HG03097 (cell line): Measurements from ENCODE around the gene RTF1.

Experiments
- ATAC-seq: cut with Tn5 transposase; IDR thresholded peaks from one replicate; pipeline ENCODE4 v1.9.1; 2021; ENCODE audit not compliant: unreplicated experiment, low FRiP score

Gene RTF1

DNA sequence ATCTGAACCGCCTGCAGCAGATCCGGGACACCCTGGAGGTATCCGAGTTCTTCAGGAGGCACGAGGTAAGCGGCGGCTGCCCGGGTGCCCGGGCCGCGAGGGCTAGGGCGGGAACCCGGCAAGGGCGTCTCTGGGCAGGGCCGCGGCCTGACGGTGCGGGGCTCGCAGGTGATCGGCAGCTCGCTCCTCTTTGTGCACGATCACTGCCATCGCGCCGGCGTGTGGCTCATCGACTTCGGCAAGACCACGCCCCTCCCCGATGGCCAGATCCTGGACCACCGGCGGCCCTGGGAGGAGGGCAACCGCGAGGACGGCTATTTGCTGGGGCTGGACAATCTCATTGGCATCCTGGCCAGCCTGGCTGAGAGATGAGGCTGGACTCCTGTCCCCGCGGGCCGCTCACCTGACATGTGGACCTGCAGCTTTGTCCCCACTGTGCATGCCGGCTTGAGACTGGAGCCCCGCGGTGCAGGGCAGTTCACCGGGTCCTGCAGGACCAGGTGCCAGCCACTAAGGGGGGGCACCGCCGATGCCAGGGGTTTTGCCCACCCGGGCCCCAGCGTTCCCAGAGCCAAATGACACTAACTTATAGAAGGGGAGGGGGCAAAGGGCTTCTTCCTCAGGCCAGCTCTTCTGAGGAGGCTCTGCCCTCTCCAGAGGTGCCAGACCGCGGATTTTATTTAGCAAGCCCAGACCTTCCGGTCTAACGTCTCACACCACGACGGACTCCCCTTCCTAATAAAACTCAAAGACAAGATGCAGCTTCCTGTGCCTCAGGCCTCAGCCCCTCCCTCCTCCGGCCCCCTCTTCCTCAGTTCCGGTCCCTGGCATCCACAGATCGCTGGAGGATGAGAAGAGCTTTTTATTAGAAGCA lies 86.1 kb downstream of the RTF1 start:
- no peak for ATAC-seq

DNA sequence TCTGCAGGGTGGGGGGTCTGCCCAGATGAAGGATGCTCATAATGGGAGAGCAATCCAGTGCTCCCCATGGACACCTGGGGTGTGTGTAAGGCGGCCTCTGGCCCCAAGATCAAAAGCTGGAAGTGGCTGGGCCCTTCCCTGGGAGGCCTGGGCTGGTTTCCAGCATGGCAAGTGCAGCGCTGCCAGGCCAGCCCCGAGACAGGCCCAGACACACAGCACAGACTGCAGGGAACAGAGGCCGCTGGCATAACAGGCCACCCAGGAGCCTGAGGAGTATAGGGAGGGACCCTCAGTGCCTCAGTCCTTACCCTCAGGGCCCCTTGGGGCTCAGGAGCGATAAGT lies 86.7 kb downstream of the RTF1 start:
- ATAC-seq = no peak

DNA sequence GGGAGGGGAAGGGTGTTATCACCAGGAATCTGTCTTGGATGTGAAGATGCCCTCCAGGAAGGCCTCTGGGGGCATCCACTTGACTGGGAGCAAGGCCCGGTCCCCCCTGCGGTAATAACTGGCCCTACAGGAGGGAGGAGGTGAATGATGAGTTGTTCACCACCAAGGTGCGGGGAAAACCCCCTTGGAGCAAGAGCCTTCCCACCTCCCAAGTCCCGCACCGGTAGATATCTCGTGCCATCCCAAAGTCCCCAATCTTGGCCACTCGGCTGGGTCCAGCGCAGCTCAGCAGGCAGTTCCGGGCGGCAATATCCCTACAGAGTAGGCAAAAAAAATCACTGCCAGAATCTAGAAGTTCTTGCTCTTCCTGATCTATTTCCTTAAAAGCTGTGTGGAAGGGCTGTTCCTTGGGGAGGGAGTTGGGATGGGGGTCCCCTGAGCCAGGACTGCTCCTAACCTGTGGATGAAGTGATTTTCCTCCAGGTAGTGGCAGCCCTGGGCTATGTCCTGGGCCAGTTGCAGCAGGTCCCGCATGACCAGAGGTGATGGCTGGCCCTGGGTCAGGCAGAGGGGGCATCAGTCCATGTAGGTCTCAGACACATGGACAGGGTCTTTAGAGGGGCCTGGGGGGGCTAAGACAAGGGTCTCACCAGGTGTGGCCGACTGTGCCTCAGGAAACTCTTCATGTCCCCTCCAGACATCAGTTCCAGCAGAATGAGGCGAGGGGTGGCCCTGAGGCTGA lies 88.0 kb downstream of the RTF1 start:
- ATAC-seq = no peak

DNA sequence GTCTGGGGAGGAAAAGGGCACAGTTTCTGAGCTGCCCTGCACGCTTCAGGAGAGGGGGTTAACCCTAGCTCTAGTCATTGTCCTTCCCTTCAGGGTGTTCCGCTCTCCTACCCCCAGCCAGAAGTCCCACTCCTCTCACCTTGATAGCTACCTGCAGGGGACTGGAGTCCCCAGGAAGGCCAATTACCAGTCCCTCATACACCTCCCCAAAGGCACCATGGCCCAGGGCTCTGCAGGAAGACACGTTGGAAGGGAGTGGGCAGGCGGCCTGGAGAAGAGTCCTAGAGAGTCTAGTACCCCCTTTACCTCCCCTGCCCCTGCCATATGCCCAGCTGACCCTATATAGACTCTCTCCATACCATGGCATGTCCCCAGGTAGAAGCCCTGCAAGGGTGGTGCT lies 88.9 kb downstream of the RTF1 start:
- ATAC-seq = no peak

DNA sequence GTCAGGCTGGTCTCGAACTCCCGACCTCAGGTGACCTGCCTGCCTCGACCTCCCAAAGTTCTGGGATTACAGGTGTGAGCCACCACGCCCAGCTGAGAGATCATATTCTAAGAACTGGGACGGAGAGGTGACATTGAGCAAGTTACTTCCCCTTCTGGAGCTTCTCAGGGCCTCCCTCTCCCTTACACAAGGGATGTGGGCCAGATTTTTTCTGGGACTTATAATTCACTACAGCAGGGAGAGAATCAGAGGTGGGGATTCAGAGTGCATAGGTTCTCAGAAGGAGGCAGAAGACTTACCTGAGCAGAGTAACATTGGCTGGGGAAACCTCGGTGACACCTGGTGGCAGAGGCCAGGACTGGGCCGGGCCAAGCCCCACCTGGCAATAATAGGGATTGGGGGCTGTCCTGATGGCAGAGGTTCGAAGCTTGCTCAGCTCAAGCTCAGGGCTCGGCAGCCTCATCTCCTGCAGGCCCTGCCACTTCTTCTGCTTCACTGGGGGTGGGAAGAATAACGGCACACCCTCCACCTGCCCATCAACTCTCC lies 90.0 kb downstream of the RTF1 start:
- ATAC-seq = no peak

DNA sequence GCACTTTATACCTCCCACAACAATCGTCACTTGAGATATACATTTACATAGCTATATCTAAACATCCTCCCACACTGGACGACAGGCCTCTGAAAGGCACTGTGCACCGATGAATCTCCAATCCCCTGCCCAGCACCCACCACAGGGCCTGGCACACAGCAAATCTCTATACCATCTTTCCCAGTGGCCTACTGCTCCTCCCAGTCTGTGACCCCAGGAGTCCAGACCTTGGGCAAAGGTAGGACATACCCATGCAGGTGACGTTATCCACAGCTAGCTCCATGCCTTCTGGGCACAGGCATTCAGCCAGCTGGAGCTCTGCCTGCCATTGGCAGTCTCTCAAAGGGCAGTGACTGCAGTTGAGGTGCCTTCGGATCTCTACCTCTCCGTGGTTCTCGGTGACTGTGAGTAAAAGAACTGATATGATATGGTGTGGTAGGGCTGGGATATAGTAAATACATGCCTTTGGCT lies 91.0 kb downstream of the RTF1 start:
- ATAC-seq = no peak

DNA sequence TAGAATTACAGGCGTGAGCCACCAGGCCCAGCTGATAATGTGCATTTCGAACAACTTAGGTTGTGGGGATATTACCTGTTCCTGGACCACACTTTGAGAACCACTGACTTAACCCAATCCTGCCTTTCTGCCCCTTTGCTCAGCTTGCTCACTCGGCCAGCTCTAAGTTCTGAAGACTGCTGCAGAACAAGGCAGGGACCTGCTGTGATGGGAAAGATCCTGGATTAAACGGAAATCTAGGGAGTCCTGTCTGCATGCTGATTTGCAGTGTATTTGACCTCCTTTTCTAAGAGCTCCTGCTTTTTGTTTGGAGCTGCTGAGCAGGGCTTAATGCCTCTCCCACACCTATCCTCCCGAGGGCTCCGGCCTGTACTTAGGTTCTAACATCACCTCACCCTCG lies 93.8 kb downstream of the RTF1 start:
- no peak for ATAC-seq

DNA sequence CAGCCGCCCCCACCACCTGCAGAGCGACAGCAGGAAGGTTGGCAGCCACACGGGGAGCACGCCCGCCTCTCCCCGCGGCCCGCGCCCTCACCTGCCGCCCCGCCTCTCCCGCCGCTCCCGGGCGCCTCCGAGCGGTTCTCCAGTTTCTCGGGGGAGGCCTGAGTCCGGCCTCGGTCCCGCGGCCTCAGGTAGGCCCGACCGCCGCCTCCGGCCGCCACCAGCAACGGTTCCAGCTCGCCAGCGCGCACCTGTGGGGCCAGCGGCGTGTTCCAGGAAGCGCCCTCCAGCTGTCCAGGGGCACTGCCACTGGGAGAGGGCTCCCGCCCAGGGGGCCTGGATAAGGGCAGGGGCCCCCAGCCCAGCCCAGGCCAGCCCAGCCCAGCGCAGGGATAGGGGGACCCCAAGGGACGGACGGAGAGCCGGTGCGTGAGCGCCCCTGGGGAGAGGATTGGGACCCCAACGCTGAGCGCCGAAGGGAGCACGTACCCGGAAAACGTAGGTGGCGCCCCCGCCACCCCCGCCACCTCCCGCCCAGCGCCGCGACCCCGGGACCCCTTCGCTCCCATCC lies 94.5 kb downstream of the RTF1 start:
- ATAC-seq = no peak

DNA sequence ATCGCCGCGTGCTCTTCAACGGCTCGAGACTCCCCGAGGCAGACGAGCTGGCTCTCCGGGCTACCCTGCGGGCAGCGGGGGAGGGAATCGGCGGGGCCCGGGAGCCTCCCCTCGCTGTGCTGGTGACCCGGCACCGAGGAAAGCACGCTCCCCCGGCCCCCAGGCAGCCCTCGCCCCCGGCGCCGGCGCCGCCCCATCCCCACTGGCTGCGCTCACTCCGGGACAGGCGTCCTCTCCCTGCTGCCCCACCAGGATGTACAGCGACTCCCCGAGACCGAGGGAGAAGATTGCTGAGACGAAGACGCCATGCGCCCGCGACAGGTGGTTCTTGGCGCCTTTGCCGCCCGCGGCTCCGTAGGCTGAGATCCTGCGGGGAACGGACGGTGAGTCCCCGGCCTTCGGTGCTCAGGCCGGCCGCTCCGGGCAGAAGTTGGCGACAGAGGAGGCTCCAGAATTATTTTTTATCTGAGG lies 95.0 kb downstream of the RTF1 start:
- ATAC-seq = no peak

DNA sequence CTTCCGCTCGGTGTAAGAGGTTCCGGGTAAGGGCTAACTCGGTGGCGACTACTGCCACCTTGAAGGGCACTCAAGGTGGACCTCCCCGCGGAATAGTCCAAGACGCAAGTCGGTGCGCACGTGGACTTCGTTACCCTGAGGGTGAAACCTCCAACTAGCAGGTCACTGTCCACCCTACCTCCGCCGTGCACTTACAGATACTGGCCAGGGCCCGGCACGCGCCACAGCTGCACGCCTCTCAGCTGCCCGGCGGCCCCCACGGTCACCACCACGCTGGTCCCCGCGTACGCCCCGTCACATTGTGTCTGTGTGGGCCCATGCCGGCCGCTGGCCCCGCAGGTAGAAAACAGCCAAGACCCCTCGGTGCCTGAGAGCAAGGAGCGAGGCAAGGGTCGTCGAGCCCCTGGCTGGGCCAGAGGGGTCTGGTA lies 95.6 kb downstream of the RTF1 start:
- no peak for ATAC-seq

DNA sequence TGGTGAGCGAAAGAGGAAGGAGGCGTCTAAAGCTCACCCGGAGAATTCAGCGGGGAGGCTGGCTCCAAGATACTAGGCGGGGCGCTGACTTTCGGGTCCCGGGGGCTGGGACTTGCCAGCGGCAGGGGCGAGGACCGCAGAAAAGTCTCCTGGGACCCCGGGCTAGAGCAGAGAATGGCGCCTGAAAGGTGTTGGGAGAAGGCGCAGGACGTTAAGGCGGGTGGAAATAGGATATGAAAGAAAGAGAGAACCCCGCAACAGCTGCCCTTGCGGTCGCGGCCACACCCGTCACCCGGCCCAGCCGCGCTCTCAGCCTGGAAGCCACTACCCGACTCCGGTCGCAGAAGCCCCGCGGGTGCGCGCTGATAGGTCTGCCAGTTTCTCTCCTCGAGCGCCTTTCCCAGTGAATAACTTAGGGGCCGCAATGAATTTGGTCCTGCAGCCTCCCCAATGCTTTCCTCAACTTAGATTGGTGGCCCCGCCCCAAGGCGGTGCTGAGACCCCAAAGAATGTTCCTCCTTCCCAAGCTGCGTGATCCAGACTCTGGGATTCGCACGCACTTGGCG lies 96.1 kb downstream of the RTF1 start:
- no peak for ATAC-seq

DNA sequence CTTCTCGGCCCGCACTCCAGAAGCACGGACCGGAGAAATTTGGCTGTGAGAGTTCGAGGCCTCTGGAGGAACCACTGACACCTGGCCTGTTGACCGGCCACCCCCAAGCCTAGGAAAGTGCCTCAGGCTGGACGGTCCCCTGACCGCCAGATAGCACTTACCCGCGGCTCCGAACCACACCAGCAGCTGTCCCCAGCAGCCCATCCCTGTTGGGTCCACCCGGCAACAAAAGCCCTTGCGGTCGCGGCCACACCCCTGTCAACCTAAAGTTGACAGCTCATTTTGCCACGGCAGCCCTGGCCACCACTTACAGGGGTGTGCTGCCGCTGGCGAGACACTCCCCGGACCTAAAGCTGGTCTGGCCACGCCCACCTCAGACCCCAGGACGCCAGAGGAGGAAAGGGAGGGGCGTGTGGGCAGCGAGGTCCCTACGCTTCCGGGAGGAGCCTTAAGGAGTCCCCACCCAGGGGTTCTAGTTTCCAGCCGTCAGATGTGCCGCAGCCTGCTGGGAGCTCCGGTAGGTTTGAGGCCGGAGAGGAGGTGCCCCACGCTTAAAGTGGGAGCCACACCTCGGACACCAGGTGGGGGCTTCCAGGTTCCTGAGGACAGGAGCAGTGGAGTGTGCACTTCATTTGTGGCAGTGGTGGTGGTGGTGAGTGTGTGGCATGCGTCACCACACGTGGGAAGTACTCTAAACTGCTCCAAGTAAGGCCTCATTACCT lies 96.8 kb downstream of the RTF1 start, which contains the start of gene LTK:
LTK (minus strand) TSS at position 322 of the 722 bp plus-strand sequence; CDS start at position 204, 118 bp downstream.
- ATAC-seq = no peak

DNA sequence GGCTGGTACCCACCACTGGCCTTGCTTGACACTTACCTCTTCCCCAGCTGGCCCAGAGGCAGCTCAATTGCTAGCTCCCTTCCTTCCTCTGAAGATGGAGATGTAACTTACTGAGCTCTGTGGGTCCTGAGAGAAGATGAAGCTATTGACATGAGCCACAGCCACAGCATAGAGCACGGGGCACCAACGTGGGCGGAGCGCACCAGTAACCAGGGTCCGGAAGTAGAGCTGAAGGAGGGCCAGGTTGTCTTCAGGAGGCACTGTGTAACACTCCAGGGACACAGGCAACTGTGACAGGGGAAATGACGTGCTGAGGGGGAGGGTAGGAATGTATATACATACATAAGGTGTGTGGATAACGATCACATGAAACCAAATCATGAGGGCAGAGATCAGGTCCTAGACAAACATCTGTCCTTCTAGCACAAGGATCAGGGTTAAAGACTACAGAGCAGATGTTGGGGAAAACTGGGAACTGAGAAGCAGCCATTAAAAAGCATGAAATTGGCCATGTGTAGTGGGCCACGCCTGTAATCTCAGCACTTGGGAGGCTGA lies 101.1 kb downstream of the RTF1 start:
- ATAC-seq = no peak

DNA sequence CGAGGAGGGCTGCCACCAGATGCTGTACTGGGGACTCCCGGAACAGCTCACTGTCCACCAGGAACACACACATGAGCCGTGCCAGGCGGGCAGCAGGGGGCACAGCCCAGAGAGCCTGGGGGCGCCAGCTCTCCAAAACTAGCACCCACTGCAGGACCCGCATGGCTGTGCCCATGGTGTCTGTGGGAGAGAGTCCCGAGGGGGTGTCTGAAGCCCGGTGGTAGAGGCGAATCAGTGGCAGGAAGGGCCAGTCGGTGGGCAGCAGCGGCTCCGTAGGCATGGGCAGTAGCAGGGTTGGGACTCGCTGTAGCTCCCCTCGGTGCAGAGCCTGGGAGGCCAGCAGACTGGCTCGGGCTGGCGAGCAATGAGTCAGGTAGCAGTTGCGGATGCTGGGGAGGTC lies 103.7 kb downstream of the RTF1 start:
- no peak for ATAC-seq

DNA sequence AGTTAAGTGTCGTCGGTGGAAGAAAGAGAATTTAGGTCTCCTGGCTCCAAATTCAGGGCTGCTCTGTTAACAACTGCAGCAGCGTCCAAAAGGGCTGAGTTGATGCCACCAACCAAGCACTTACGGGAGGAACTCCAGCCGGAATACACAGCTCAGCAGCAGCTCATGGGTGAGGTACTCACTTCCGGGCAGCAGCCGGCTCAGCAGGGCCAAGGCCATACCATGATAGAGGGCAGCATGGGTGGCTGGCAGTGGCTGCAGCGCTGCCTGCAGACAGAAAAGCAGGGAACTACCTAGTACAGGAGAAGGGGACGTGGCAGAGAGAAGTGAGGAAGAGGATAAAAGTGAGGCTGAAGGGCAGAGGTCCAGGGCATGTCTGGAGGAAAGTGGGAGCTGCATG lies 104.7 kb downstream of the RTF1 start:
- ATAC-seq = no peak

DNA sequence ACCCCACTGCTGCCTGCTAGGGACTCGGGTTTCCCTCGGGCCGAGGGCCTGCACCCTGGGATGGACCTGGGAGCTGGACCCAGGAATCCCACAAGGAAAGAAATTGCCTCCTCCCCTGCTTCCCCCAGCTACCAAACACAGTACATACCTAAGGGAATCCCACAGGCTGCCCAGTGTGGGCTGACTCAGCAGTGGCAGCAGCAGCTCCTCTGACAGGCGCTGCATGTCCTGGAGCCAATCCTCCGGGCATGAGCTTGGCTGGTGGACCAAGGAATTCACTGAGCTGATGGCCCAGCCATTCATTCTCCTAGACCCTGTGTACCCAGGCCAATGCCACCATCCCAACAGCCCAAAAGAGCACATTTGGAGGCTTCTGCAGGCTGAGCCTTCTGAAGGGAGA lies 106.2 kb downstream of the RTF1 start:
- no peak for ATAC-seq

DNA sequence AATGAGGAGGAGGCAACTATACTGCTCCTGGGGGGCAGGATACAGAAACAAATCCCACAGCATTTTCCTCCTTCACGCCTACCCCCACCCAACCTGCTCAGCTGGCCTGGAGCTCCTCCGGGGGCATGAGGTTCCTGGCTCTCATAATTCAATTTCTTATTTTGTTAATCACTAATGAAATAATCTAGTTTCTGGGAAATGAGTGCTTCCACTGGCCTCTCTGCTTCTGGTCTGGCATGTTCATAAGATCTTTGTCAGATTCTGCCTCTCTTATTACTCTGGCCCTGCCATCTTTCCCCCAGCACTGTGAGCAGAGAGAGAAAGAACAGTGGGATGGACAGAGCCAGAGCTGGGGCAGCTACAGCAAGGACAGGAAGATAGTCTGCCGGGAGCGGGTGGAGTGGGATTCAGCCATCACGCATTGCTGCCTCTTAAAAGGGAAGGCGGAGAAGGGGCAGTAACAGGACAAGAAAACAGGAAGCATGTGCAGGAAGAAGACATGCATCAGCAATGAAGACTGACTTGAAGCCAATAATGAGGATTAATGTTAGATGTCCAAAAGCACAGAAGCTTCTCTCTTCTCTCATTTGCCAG lies 113.6 kb downstream of the RTF1 start:
- ATAC-seq = no peak
